ENCODE measurements around the gene C2orf78. TPM values are rescaled to one million over a fixed set of nuclear protein-coding genes. Genes with fewer than 3 reads are reported as not detected.

C2orf78 gene
- polyA plus RNA-seq, 3 donors: not detected

GRCh38 chr2:73746877-73747208 lies 37.1 kb upstream of the C2orf78 start:
- no peaks in the 10 kb centered on the region for H3K4me1 Mint-ChIP-seq
- intact Hi-C loops (cut with micrococcal nuclease): no loop called here
- no peaks in the 10 kb centered on the region for H3K4me1 ChIP-seq (ENCODE audit: control insufficient read depth in 1 of 2, insufficient read depth in 2 of 2, low read length in 2 of 2)
- H3K9me3 Mint-ChIP-seq: peaks cover 0 to 5% (median 0%) of the 10 kb centered on the region in 7 donors
- no peaks in the 10 kb centered on the region for H4K20me1 ChIP-seq (ENCODE audit: insufficient read depth, low read length)
- no peaks in the 10 kb centered on the region for H3K27me3 ChIP-seq (ENCODE audit: control insufficient read depth in 2 of 2, insufficient read depth in 2 of 2, low read length in 2 of 2)
- H3K4me3 ChIP-seq (replicated peaks in 1 of 3; ENCODE audit: low read depth in 2 of 3, low read length in 3 of 3): no peak overlapping the region
- no peak overlapping the region for H3K9ac ChIP-seq (ENCODE audit: insufficient read depth, low read length, poor library complexity, severe bottlenecking)
- H3K27me3 Mint-ChIP-seq (ENCODE audit: low read depth in 3 of 3): peaks cover 0 to 2% (median 0%) of the 10 kb centered on the region in 3 donors
- H3K79me2 ChIP-seq (ENCODE audit: insufficient read depth, low read length): no peaks in the 10 kb centered on the region
- H3K4me2 ChIP-seq (replicated peaks; ENCODE audit: extremely low read depth, low read length, poor library complexity, severe bottlenecking): no peak overlapping the region
- no CpG with 5 or more reads among the region's 3 CpGs for WGBS (ENCODE audit: insufficient coverage)
- H2AFZ ChIP-seq (ENCODE audit: insufficient read depth, low read depth, low read length, poor library complexity, severe bottlenecking): no peak overlapping the region
- peaks cover 24 to 54% of the 10 kb centered on the region in 2 donors for H3K36me3 ChIP-seq (replicated peaks in 1 of 2; ENCODE audit: control insufficient read depth in 1 of 2, insufficient read depth in 2 of 2, low read length in 2 of 2)
- no peak for DNase-seq
- no peaks in the 10 kb centered on the region for H3K9me3 ChIP-seq (replicated peaks in 1 of 2; ENCODE audit: control insufficient read depth in 1 of 2, insufficient read depth in 1 of 2, low read length in 2 of 2)
- H3K4me3 Mint-ChIP-seq: no peak overlapping the region
- H3K27ac Mint-ChIP-seq: no peak overlapping the region
- TF ChIP-seq CTCF (IDR thresholded peaks at IDR 0.05): no peak
- peaks cover 63% of the 10 kb centered on the region in 2 donors for H3K36me3 Mint-ChIP-seq
- no peak overlapping the region for H3K27ac ChIP-seq (ENCODE audit: low read depth in 1 of 2, low read length in 2 of 2)

- H3K9me3 ChIP-seq (replicated peaks in 1 of 2; ENCODE audit: control insufficient read depth in 1 of 2, insufficient read depth in 1 of 2, low read length in 2 of 2): peaks cover 0 to 2% of the 10 kb centered on the region in 2 donors
- no peaks in the 10 kb centered on the region for H3K4me1 ChIP-seq (ENCODE audit: control insufficient read depth in 1 of 2, insufficient read depth in 2 of 2, low read length in 2 of 2)
- DNase-seq: no peak
- Mint-ChIP-seq H3K36me3 (peaks cover 66 to 69% of the 10 kb centered on the region in 2 donors), H3K9me3 (peaks cover 2 to 9% (median 3%) of the 10 kb centered on the region in 7 donors), H3K4me1 (no peaks in the 10 kb centered on the region), H3K4me3 (no peak overlapping the region), H3K27ac (no peak overlapping the region), H3K27me3 (ENCODE audit: low read depth in 3 of 3) (peaks cover 0 to 2% (median 0%) of the 10 kb centered on the region in 3 donors)
- no peak overlapping the region for H2AFZ ChIP-seq (ENCODE audit: insufficient read depth, low read depth, low read length, poor library complexity, severe bottlenecking)
- intact Hi-C loops (cut with micrococcal nuclease): no loop called here
- no peak overlapping the region for H3K4me2 ChIP-seq (replicated peaks; ENCODE audit: extremely low read depth, low read length, poor library complexity, severe bottlenecking)
- no peak overlapping the region for H3K4me3 ChIP-seq (replicated peaks in 1 of 3; ENCODE audit: low read depth in 2 of 3, low read length in 3 of 3)
- no peaks in the 10 kb centered on the region for H3K79me2 ChIP-seq (ENCODE audit: insufficient read depth, low read length)
- TF ChIP-seq CTCF (IDR thresholded peaks at IDR 0.05): no peak
- WGBS (ENCODE audit: insufficient coverage): no CpG with 5 or more reads among the region's 2 CpGs
- H3K27ac ChIP-seq (ENCODE audit: low read depth in 1 of 2, low read length in 2 of 2): no peak overlapping the region
- no peaks in the 10 kb centered on the region for H3K27me3 ChIP-seq (ENCODE audit: control insufficient read depth in 2 of 2, insufficient read depth in 2 of 2, low read length in 2 of 2)
- peaks cover 39 to 70% of the 10 kb centered on the region in 2 donors for H3K36me3 ChIP-seq (replicated peaks in 1 of 2; ENCODE audit: control insufficient read depth in 1 of 2, insufficient read depth in 2 of 2, low read length in 2 of 2)
- H4K20me1 ChIP-seq (ENCODE audit: insufficient read depth, low read length): no peaks in the 10 kb centered on the region
- no peak overlapping the region for H3K9ac ChIP-seq (ENCODE audit: insufficient read depth, low read length, poor library complexity, severe bottlenecking)
These were observed 34.7 kb upstream of the C2orf78 start for GRCh38 chr2:73749314-73749713.
